ENCODE measurements around the gene ZFP36L1.

The ZFP36L1 gene

GRCh38 chr14:68795597-68796417, 2.9 kb upstream of the ZFP36L1 start:
- no peak for DNase-seq (ENCODE audit: low read depth in 2 of 2)

GRCh38 chr14:68794851-68795596, 2.2 kb upstream of the ZFP36L1 start:
- DNase-seq (ENCODE audit: low read depth in 2 of 2): peak; percentile 98 to 99

GRCh38 chr14:68794130-68794850, 1.4 kb upstream of the ZFP36L1 start:
- DNase-seq (ENCODE audit: low read depth in 2 of 2): peak; percentile 92 to 94

GRCh38 chr14:68793734-68794129, 865 bp upstream of the ZFP36L1 start:
- DNase-seq (ENCODE audit: low read depth in 2 of 2): no peak

GRCh38 chr14:68792678-68792978, 239 bp downstream of the ZFP36L1 start:
- no peak for DNase-seq (ENCODE audit: low read depth in 2 of 2)

GRCh38 chr14:68791902-68792677, 777 bp downstream of the ZFP36L1 start:
- DNase-seq (ENCODE audit: low read depth in 2 of 2): no peak

- DNase-seq (ENCODE audit: low read depth in 2 of 2): no peak
These were observed 1.6 kb downstream of the ZFP36L1 start for GRCh38 chr14:68791078-68791901.

- DNase-seq (ENCODE audit: low read depth in 2 of 2): no peak
These were observed 2.2 kb downstream of the ZFP36L1 start for GRCh38 chr14:68790644-68791077.

GRCh38 chr14:68789821-68790643, 2.8 kb downstream of the ZFP36L1 start:
- DNase-seq (ENCODE audit: low read depth in 2 of 2): no peak

GRCh38 chr14:68788996-68789820, 3.7 kb downstream of the ZFP36L1 start:
- peak in 1 of 2 experiments; percentile 56 for DNase-seq (ENCODE audit: low read depth in 2 of 2)

- DNase-seq (ENCODE audit: low read depth in 2 of 2): no peak
These were observed 4.4 kb downstream of the ZFP36L1 start for GRCh38 chr14:68788275-68788995.

GRCh38 chr14:68787092-68787992, 5.5 kb downstream of the ZFP36L1 start:
- no peak for DNase-seq (ENCODE audit: low read depth in 2 of 2)

GRCh38 chr14:68786491-68787091, 6.3 kb downstream of the ZFP36L1 start:
- DNase-seq (ENCODE audit: low read depth in 2 of 2): no peak

GRCh38 chr14:68785534-68786490, 7.1 kb downstream of the ZFP36L1 start:
- no peak for DNase-seq (ENCODE audit: low read depth in 2 of 2)

- DNase-seq (ENCODE audit: low read depth in 2 of 2): no peak
These were observed 7.8 kb downstream of the ZFP36L1 start for GRCh38 chr14:68784978-68785533.

All from fibroblast of skin of left quadriceps (primary cell).